Measurements from ENCODE around the gene CAMKK1.

GRCh38 chr17:3818786-3819185, 74.1 kb downstream of the CAMKK1 start:
- TF ChIP-seq FOS (IDR thresholded peaks at IDR 0.05; ENCODE audit: low read depth, low read length), result no peak
- TF ChIP-seq RAD21 (IDR thresholded peaks at IDR 0.05; ENCODE audit: low read length), result no peak
- TF ChIP-seq POLR2A (IDR thresholded peaks at IDR 0.05; ENCODE audit: low read depth, low read length), result no peak
- no peak for TF ChIP-seq ELK1 (IDR thresholded peaks at IDR 0.05; ENCODE audit: borderline replicate concordance, low read depth, low read length)
- no peak for TF ChIP-seq CTCF (conservative IDR thresholded peaks at IDR 0.05; ENCODE audit: low read depth, low read length)
- no peak for TF ChIP-seq BHLHE40 (IDR thresholded peaks at IDR 0.05; ENCODE audit: low read depth, low read length)
